ENCODE results near the gene PLPPR2. TPM values are rescaled to one million over a fixed set of nuclear protein-coding genes. Genes with fewer than 3 reads are reported as not detected.

PLPPR2 gene
- total RNA-seq, 1 donor from 2014 or later: 1.8 TPM

Other genes with a start within 250 kb of the PLPPR2 start
- gene SPC24, start 199.7 kb upstream of the PLPPR2 start, total RNA-seq: 1.6 and 1.7 TPM in 2 replicates
- gene KANK2, start 157.9 kb upstream of the PLPPR2 start, total RNA-seq: 10.2 and 10.8 TPM in 2 replicates
- not detected in 2 replicates for gene ANGPTL8, start 115.8 kb upstream of the PLPPR2 start, total RNA-seq
- 10.5 and 21.4 TPM in 2 replicates for gene DOCK6, start 92.9 kb upstream of the PLPPR2 start, total RNA-seq
- gene TSPAN16, start 59.3 kb upstream of the PLPPR2 start, total RNA-seq: not detected in 2 replicates
- gene RAB3D, start 15.8 kb upstream of the PLPPR2 start, total RNA-seq: 37.4 and 88.3 TPM in 2 replicates
- gene TMEM205, start 9.2 kb upstream of the PLPPR2 start, total RNA-seq: 70.6 and 116 TPM in 2 replicates
- gene CCDC159, start 8.9 kb upstream of the PLPPR2 start, total RNA-seq: 7.9 and 11.1 TPM in 2 replicates
- 0.53 and 0.90 TPM in 2 replicates for gene SWSAP1, start 19.2 kb downstream of the PLPPR2 start, total RNA-seq
- gene EPOR, start 28.9 kb downstream of the PLPPR2 start, total RNA-seq: 0.26 and 1.0 TPM in 2 replicates
- 0.26 TPM in 2 replicates for gene RGL3, start 63.9 kb downstream of the PLPPR2 start, total RNA-seq
- gene ODAD3, start 79.7 kb downstream of the PLPPR2 start, total RNA-seq: not detected in 2 replicates
- gene PRKCSH, start 80.2 kb downstream of the PLPPR2 start, total RNA-seq: 67.9 and 75.8 TPM in 2 replicates
- not detected in 2 replicates for gene ELAVL3, start 125.6 kb downstream of the PLPPR2 start, total RNA-seq
- 5.3 and 8.3 TPM in 2 replicates for gene ZNF653, start 150.4 kb downstream of the PLPPR2 start, total RNA-seq
- 27.7 and 57.4 TPM in 2 replicates for gene ECSIT, start 173.7 kb downstream of the PLPPR2 start, total RNA-seq
- not detected in 2 replicates for gene CNN1, start 183.4 kb downstream of the PLPPR2 start, total RNA-seq
- 20.3 and 30.7 TPM in 2 replicates for gene ELOF1, start 203.8 kb downstream of the PLPPR2 start, total RNA-seq
- gene ACP5, start 222.2 kb downstream of the PLPPR2 start, total RNA-seq: 24.5 and 26.2 TPM in 2 replicates
- 23.9 and 24.5 TPM in 2 replicates for gene ZNF627, start 242.1 kb downstream of the PLPPR2 start, total RNA-seq